Activated CD8-positive, alpha-beta T cell treated with anti-CD3 and anti-CD28 coated beads for 36 hours (primary cell): Measurements from ENCODE around the gene MUC4. TPM values are rescaled to one million over a fixed set of nuclear protein-coding genes. Genes with fewer than 3 reads are reported as not detected.
"Not testable (repeated sequence)": the region's sequence is repeated elsewhere in the genome, so short reads cannot be mapped to it uniquely, and the experiment has no call there.

Source experiments
- ATAC-seq: fragments of 200-7000 bp; cut with Tn5 transposase; one replicate; pipeline ENCODE4 v1.10.0; 2021; ENCODE audit warnings: mild to moderate bottlenecking, moderate library complexity
- CTCF ChIA-PET: fragments of 350-600 bp; sonication (Branson Sonifier 250); formaldehyde crosslinking; loops from one replicate; lab custom pipeline; 2021; ENCODE audit warnings: antibody characterized with exemption; lab: Charles Lee
- POLR2A ChIA-PET: fragments of 350-600 bp; sonication (Branson Sonifier 250); formaldehyde crosslinking; loops from one replicate; lab custom pipeline; 2021; ENCODE audit warnings: antibody characterized with exemption; lab: Charles Lee
- DNase-seq: peaks from one replicate; pipeline ENCODE4 v3.0.0-alpha.2; 2020
- H3K27ac Mint-ChIP-seq: one replicate; pipeline ENCODE4 v1.8.0; 2021; ENCODE audit warnings: mild to moderate bottlenecking, mixed read lengths
- H3K27me3 Mint-ChIP-seq: one replicate; pipeline ENCODE4 v1.8.0; 2021; ENCODE audit warnings: mixed read lengths
- H3K36me3 Mint-ChIP-seq: one replicate; pipeline ENCODE4 v1.8.0; 2021; ENCODE audit warnings: low read depth, mixed read lengths
- H3K4me1 Mint-ChIP-seq: one replicate; pipeline ENCODE4 v1.8.0; 2021; ENCODE audit warnings: low read depth, mixed read lengths
- H3K4me3 Mint-ChIP-seq: one replicate; pipeline ENCODE4 v1.8.0; 2021; ENCODE audit warnings: mild to moderate bottlenecking, moderate library complexity, mixed read lengths
- H3K9me3 Mint-ChIP-seq: one replicate; pipeline ENCODE4 v1.8.0; 2021; ENCODE audit warnings: mixed read lengths
- CTCF ChIP-seq: fragments of 200-600 bp; IDR thresholded peaks from one replicate; pipeline ENCODE4 v1.8.0; 2022; ENCODE audit warnings: antibody characterized with exemption, mild to moderate bottlenecking
- intact Hi-C: fragments of 100-400 bp; cut with micrococcal nuclease; formaldehyde crosslinking; loops from one replicate; pipeline ENCODE4 v1.10.0; 2022
- total RNA-seq, 2 experiments: library from RNA; stranded (reverse); gene quantifications; one replicate each; pipeline ENCODE4 v1.2.3, GENCODE V29; 2021

Gene MUC4
- total RNA-seq, 2 experiments from 2014 or later: 0.20 to 0.31 TPM

GRCh38 chr3:195825857-195826804 is 14.4 kb upstream of the MUC4 start:
- Mint-ChIP-seq H3K36me3 (no peaks in the 10 kb centered on the region), H3K4me3 (no peak overlapping the region), H3K9me3 (no peaks in the 10 kb centered on the region), H3K4me1 (no peaks in the 10 kb centered on the region), H3K27me3 (peaks cover 3% of the 10 kb centered on the region), H3K27ac (no peak overlapping the region)
- ChIA-PET CTCF (interaction anchor here (1.1 kb wide), 1 partner anchor 24 kb away, joined by 6 read pairs; no protein-coding TSS in a partner anchor), POLR2A (interaction anchor here (0.7 kb wide), 1 partner anchor 20 kb away, joined by 3 read pairs; no protein-coding TSS in a partner anchor)
- TF ChIP-seq CTCF: no peak
- ATAC-seq: no peak
- no peak for DNase-seq
- intact Hi-C loops: no loop called here

GRCh38 chr3:195825191-195825588 is 13.5 kb upstream of the MUC4 start:
- DNase-seq (no peak), ATAC-seq (no peak)
- no peak overlapping the region for H3K4me3 Mint-ChIP-seq
- H3K4me1 Mint-ChIP-seq: no peaks in the 10 kb centered on the region
- no peak overlapping the region for H3K27ac Mint-ChIP-seq
- CTCF ChIA-PET: no interaction called here
- intact Hi-C loops: no loop called here
- no peaks in the 10 kb centered on the region for H3K9me3 Mint-ChIP-seq
- peaks cover 3% of the 10 kb centered on the region for H3K27me3 Mint-ChIP-seq
- H3K36me3 Mint-ChIP-seq: no peaks in the 10 kb centered on the region
- POLR2A ChIA-PET: no interaction called here
- TF ChIP-seq CTCF: no peak

GRCh38 chr3:195824425-195825190 is 12.9 kb upstream of the MUC4 start:
- H3K36me3 Mint-ChIP-seq, H3K27me3 Mint-ChIP-seq, H3K4me3 Mint-ChIP-seq, H3K27ac Mint-ChIP-seq, ATAC-seq, CTCF ChIA-PET, DNase-seq, H3K9me3 Mint-ChIP-seq, intact Hi-C loops, H3K4me1 Mint-ChIP-seq, POLR2A ChIA-PET: not testable (repeated sequence)

- ATAC-seq (no peak), DNase-seq (no peak)
- Mint-ChIP-seq H3K9me3 (no peaks in the 10 kb centered on the region), H3K4me1 (no peaks in the 10 kb centered on the region), H3K36me3 (no peaks in the 10 kb centered on the region), H3K4me3 (no peak overlapping the region), H3K27ac (no peak overlapping the region), H3K27me3 (peaks cover 3% of the 10 kb centered on the region)
- ChIA-PET CTCF (no interaction called here), POLR2A (no interaction called here)
- no peak for TF ChIP-seq CTCF
- intact Hi-C loops: no loop called here
These were observed 12.3 kb upstream of the MUC4 start for GRCh38 chr3:195823999-195824398.

- Mint-ChIP-seq H3K36me3 (no peaks in the 10 kb centered on the region), H3K27me3 (peaks cover 3% of the 10 kb centered on the region), H3K4me1 (no peaks in the 10 kb centered on the region), H3K4me3 (no peak overlapping the region), H3K9me3 (no peaks in the 10 kb centered on the region), H3K27ac (no peak overlapping the region)
- ATAC-seq (no peak), DNase-seq (no peak)
- intact Hi-C loops: no loop called here
- POLR2A ChIA-PET: no interaction called here
- CTCF ChIA-PET: no interaction called here
- no peak for TF ChIP-seq CTCF
These were observed 11.6 kb upstream of the MUC4 start for GRCh38 chr3:195823280-195823679.
